HepG2 (cell line): Measurements from ENCODE around the gene SRP68. TPM values are rescaled to one million over a fixed set of nuclear protein-coding genes. Genes with fewer than 3 reads are reported as not detected.

Source experiments
- HOXD1 ChIP-seq: sonication (generic); formaldehyde crosslinking; IDR thresholded peaks from 2 replicates; pipeline ENCODE4 v1.5.0; 2020; ENCODE audit warnings: missing genetic modification reagents
- ISL2 ChIP-seq: sonication (generic); formaldehyde crosslinking; IDR thresholded peaks from 2 replicates; pipeline ENCODE4 v1.5.0; 2020; ENCODE audit warnings: missing genetic modification reagents
- KAT2B ChIP-seq: fragments of 150-350 bp; IDR thresholded peaks from 2 replicates; pipeline ENCODE4 v1.6.1; 2014; ENCODE audit warnings: low read depth, low read length, borderline replicate concordance
- KLF9 ChIP-seq: IDR thresholded peaks from 2 replicates; pipeline ENCODE4 v1.6.1; 2016; ENCODE audit warnings: low read depth
- SP1 ChIP-seq, 2 experiments: fragments of 450-650 bp in 1 of 2; sonication (generic) in 1 of 2; formaldehyde crosslinking in 1 of 2; IDR thresholded peaks; 2 replicates each; pipeline versions ENCODE4 v1.4.0 to v1.6.1; 2016 to 2020; ENCODE audit warnings: missing genetic modification reagents in 1 of 2
- SRF ChIP-seq: IDR thresholded peaks from 2 replicates; pipeline ENCODE4 v1.6.1; 2011; ENCODE audit warnings: mild to moderate bottlenecking, low read depth, low read length, moderate library complexity
- TAF1 ChIP-seq: sonication (generic); formaldehyde crosslinking; IDR thresholded peaks from 2 replicates; pipeline ENCODE4 v1.4.0; 2020; ENCODE audit warnings: missing genetic modification reagents
- TARDBP ChIP-seq: sonication (generic); formaldehyde crosslinking; IDR thresholded peaks from 2 replicates; pipeline ENCODE4 v1.8.0; 2022; ENCODE audit warnings: mild to moderate bottlenecking, missing genetic modification reagents
- ZFX ChIP-seq: sonication (generic); formaldehyde crosslinking; IDR thresholded peaks from 2 replicates; pipeline ENCODE4 v1.4.0; 2020; ENCODE audit warnings: mild to moderate bottlenecking, low read depth, missing genetic modification reagents, moderate library complexity
- ZNF761 ChIP-seq: sonication (generic); formaldehyde crosslinking; conservative IDR thresholded peaks from 2 replicates; pipeline ENCODE4 v1.4.0; 2020; ENCODE audit warnings: mild to moderate bottlenecking, missing genetic modification reagents
- polyA plus RNA-seq, 8 experiments: library from polyadenylated mRNA; depleted of rRNA in 3 of 8; stranded (reverse) in 7 of 8; unstranded in 1 of 8; fragments of >200 nt; fragmentation: Illumina TruSeq in 4 of 8; extraction: Trizol in 4 of 8; gene quantifications; 2 replicates each; pipeline versions ENCODE4 v1.2.1 to v1.2.3, GENCODE V29; 2011 to 2016; ENCODE audit warnings: low read depth in 4 of 8, missing spikeins in 1 of 8, mixed read lengths in 1 of 8; ENCODE audit not compliant: insufficient read depth in 1 of 8
- total RNA-seq, 5 experiments: library from RNA; depleted of rRNA; stranded (reverse); fragments of >200 nt; fragmentation: Illumina TruSeq; extraction: Trizol; gene quantifications; 2 replicates each; pipeline ENCODE4 v1.2.3, GENCODE V29; 2016; ENCODE audit warnings: low read depth in 1 of 5
- TF ChIP-seq, protein P1 (sequence below): sonication (generic); formaldehyde crosslinking; IDR thresholded peaks from 2 replicates; pipeline ENCODE4 v1.5.0; 2020; ENCODE audit warnings: mild to moderate bottlenecking, missing genetic modification reagents, borderline replicate concordance
- TF ChIP-seq, protein P2 (sequence below), 2 experiments: IDR thresholded peaks; 2 replicates each; pipeline ENCODE4 v1.6.1; 2011 to 2012; ENCODE audit warnings: low read length in 2 of 2, borderline replicate concordance in 1 of 2, low read depth in 1 of 2, mild to moderate bottlenecking in 1 of 2, moderate library complexity in 1 of 2
- TF ChIP-seq, protein P3 (sequence below): sonication (generic); formaldehyde crosslinking; IDR thresholded peaks from 2 replicates; pipeline ENCODE4 v1.4.0; 2020; ENCODE audit warnings: missing genetic modification reagents
- TF ChIP-seq, protein P4 (sequence below): sonication (generic); formaldehyde crosslinking; IDR thresholded peaks from 2 replicates; pipeline ENCODE4 v1.4.0; 2020; ENCODE audit warnings: missing genetic modification reagents
- TF ChIP-seq, protein P5 (sequence below): sonication (generic); formaldehyde crosslinking; IDR thresholded peaks from 2 replicates; pipeline ENCODE4 v1.5.0; 2020; ENCODE audit warnings: missing genetic modification reagents
- TF ChIP-seq, protein P6 (sequence below): sonication (generic); formaldehyde crosslinking; conservative IDR thresholded peaks from 2 replicates; pipeline ENCODE4 v1.5.0; 2020; ENCODE audit warnings: missing genetic modification reagents
- TF ChIP-seq, protein P7 (sequence below): sonication (generic); formaldehyde crosslinking; IDR thresholded peaks from 2 replicates; pipeline ENCODE4 v1.5.1; 2020; ENCODE audit warnings: missing genetic modification reagents, mild to moderate bottlenecking, borderline replicate concordance

Gene SRP68
- total and polyA plus RNA-seq, 2 of the 13 experiments (the other 11 are each of a cell fraction or from before 2014, with no cell fraction given) = 39.8 to 74.3 TPM

DNA sequence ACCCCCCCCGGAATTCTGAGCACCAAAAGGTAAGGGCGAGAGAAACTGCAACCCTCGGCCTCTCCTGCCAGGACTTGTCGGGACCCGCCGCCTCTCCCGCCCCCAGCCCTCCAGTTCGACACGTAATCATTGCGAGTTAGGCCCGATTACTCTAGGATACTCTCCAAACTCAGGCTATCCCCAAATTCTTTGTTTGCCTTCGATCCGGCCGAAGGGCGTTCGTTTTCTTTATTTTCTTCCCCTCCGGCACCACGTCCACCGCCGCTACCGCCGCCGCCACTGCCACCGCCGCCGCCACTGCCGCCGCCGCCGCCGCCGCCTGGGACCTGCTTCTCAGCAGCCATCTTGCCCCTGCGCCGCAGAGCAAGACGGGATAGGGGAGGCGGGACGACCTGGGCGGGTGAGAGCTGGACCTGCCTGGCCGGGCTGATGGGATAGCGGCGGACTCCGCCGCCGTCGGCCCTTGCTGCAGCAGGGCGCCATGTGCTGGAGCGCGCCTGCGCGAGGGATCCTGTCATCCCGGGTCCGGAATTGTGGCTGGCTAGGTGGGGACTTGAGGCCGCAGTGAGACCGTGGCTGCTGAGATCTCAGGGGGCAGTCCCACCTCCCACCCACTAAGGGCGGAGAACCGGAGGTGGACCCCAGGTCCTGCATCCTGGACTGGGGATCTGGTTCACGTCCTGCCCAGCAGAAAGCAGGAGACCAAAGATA is at the start of gene SRP68 (continued):
- TF ChIP-seq, protein P1, sequence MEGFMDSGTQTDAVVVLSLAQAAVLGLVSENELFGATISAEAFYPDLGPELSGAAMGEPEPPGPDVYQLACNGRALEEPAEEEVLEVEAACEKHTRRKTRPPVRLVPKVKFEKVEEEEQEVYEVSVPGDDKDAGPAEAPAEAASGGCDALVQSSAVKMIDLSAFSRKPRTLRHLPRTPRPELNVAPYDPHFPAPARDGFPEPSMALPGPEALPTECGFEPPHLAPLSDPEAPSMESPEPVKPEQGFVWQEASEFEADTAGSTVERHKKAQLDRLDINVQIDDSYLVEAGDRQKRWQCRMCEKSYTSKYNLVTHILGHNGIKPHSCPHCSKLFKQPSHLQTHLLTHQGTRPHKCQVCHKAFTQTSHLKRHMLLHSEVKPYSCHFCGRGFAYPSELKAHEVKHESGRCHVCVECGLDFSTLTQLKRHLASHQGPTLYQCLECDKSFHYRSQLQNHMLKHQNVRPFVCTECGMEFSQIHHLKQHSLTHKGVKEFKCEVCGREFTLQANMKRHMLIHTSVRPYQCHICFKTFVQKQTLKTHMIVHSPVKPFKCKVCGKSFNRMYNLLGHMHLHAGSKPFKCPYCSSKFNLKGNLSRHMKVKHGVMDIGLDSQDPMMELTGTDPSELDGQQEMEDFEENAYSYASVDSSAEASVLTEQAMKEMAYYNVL (CRISPR knock-in tag) = peak; percentile 59
- TF ChIP-seq, protein P2, sequence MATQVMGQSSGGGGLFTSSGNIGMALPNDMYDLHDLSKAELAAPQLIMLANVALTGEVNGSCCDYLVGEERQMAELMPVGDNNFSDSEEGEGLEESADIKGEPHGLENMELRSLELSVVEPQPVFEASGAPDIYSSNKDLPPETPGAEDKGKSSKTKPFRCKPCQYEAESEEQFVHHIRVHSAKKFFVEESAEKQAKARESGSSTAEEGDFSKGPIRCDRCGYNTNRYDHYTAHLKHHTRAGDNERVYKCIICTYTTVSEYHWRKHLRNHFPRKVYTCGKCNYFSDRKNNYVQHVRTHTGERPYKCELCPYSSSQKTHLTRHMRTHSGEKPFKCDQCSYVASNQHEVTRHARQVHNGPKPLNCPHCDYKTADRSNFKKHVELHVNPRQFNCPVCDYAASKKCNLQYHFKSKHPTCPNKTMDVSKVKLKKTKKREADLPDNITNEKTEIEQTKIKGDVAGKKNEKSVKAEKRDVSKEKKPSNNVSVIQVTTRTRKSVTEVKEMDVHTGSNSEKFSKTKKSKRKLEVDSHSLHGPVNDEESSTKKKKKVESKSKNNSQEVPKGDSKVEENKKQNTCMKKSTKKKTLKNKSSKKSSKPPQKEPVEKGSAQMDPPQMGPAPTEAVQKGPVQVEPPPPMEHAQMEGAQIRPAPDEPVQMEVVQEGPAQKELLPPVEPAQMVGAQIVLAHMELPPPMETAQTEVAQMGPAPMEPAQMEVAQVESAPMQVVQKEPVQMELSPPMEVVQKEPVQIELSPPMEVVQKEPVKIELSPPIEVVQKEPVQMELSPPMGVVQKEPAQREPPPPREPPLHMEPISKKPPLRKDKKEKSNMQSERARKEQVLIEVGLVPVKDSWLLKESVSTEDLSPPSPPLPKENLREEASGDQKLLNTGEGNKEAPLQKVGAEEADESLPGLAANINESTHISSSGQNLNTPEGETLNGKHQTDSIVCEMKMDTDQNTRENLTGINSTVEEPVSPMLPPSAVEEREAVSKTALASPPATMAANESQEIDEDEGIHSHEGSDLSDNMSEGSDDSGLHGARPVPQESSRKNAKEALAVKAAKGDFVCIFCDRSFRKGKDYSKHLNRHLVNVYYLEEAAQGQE (IDR thresholded peaks at IDR 0.05; ENCODE audit: borderline replicate concordance in 1 of 2, low read depth in 1 of 2, low read length in 2 of 2) = no peak
- no peak for TF ChIP-seq KAT2B
- TF ChIP-seq, protein P3, sequence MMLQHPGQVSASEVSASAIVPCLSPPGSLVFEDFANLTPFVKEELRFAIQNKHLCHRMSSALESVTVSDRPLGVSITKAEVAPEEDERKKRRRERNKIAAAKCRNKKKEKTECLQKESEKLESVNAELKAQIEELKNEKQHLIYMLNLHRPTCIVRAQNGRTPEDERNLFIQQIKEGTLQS (CRISPR knock-in tag) = peak; percentile 66
- 0 out of 2 replicates have a peak, but pooled peaks have one; percentile 78 for TF ChIP-seq KLF9 (CRISPR knock-in tag)
- TF ChIP-seq, protein P4, sequence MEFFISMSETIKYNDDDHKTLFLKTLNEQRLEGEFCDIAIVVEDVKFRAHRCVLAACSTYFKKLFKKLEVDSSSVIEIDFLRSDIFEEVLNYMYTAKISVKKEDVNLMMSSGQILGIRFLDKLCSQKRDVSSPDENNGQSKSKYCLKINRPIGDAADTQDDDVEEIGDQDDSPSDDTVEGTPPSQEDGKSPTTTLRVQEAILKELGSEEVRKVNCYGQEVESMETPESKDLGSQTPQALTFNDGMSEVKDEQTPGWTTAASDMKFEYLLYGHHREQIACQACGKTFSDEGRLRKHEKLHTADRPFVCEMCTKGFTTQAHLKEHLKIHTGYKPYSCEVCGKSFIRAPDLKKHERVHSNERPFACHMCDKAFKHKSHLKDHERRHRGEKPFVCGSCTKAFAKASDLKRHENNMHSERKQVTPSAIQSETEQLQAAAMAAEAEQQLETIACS (CRISPR knock-in tag) = 0 out of 2 replicates have a peak, but pooled peaks have one; percentile 17
- TF ChIP-seq ZFX (CRISPR knock-in tag) = peak; percentile 100
- no peak for TF ChIP-seq SRF
- TF ChIP-seq ZNF761 = peak; percentile 94
- TF ChIP-seq, protein P5, sequence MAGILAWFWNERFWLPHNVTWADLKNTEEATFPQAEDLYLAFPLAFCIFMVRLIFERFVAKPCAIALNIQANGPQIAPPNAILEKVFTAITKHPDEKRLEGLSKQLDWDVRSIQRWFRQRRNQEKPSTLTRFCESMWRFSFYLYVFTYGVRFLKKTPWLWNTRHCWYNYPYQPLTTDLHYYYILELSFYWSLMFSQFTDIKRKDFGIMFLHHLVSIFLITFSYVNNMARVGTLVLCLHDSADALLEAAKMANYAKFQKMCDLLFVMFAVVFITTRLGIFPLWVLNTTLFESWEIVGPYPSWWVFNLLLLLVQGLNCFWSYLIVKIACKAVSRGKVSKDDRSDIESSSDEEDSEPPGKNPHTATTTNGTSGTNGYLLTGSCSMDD = no peak
- peak; percentile 96 for TF ChIP-seq TARDBP (CRISPR knock-in tag)
- TF ChIP-seq, protein P6, sequence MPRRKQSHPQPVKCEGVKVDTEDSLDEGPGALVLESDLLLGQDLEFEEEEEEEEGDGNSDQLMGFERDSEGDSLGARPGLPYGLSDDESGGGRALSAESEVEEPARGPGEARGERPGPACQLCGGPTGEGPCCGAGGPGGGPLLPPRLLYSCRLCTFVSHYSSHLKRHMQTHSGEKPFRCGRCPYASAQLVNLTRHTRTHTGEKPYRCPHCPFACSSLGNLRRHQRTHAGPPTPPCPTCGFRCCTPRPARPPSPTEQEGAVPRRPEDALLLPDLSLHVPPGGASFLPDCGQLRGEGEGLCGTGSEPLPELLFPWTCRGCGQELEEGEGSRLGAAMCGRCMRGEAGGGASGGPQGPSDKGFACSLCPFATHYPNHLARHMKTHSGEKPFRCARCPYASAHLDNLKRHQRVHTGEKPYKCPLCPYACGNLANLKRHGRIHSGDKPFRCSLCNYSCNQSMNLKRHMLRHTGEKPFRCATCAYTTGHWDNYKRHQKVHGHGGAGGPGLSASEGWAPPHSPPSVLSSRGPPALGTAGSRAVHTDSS (CRISPR knock-in tag) = no peak
- TF ChIP-seq, protein P7, sequence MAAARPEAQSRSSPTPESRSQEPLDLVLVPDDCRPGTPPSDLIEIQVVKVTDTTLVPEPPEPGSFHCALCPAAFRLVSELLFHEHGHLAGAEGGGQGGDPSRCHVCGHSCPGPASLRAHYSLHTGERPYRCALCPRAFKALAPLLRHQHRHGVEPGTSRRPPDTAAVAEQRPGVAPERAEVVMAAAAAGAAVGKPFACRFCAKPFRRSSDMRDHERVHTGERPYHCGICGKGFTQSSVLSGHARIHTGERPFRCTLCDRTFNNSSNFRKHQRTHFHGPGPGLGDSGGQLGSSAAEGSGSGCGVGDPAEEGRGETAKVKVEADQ = peak; percentile 90; the same call in 1 of the 2 replicates
- 0 out of 2 replicates have a peak, but pooled peaks have one; percentile 12 for TF ChIP-seq HOXD1 (CRISPR knock-in tag)
- TF ChIP-seq TAF1 (CRISPR knock-in tag) = peak; percentile 97
- TF ChIP-seq ISL2 = peak; percentile 70
- no peak for TF ChIP-seq SP1 (IDR thresholded peaks at IDR 0.05)
- peak; percentile 90 for TF ChIP-seq SP1 (CRISPR knock-in tag; IDR thresholded peaks at IDR 0.05)
